GM06990 (cell line): ENCODE data around the gene DOCK4.

Experiments used
- DNase-seq: peaks from one replicate; pipeline ENCODE4 v3.0.0-alpha.2; 2011; ENCODE audit not compliant: insufficient read length; ENCODE audit errors: extremely low read depth
- H3K27me3 ChIP-seq: replicated peaks from 2 replicates; pipeline ENCODE4 v1.6.0; 2011; ENCODE audit warnings: low read length; ENCODE audit not compliant: control insufficient read depth, insufficient read depth
- H3K36me3 ChIP-seq: 2 replicates; pipeline ENCODE4 v1.5.1; 2011; ENCODE audit warnings: low read length; ENCODE audit not compliant: control insufficient read depth, insufficient read depth
- H3K4me3 ChIP-seq: replicated peaks from 2 replicates; pipeline ENCODE4 v1.5.1; 2011; ENCODE audit warnings: low read depth, mild to moderate bottlenecking, control low read depth, low read length
- TF ChIP-seq, protein P1 (sequence below): IDR thresholded peaks from 2 replicates; pipeline ENCODE4 v1.5.1; 2011; ENCODE audit warnings: low read length, control low read depth, mild to moderate bottlenecking, inconsistent platforms; ENCODE audit not compliant: insufficient read depth, poor library complexity, severe bottlenecking

DOCK4 gene

DNA sequence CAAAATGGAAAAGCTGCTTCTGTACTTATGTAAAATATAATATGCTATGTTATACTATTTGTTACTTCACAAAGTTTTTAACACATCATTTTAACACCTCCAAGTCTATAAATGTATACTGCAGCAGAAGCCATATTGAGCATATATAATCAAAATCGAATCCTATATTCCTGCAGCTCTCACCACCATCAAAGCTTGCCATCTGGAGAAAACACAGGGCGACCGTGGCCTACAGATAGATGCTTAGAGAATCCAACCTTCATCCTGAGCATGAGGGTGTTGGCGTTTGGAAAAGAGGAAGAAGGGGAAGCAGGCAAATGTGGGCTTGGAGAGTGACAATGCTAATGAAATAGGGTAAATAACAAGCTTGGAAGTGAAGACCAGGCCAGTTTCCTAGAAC is 385.2 kb downstream of the DOCK4 start:
- no peak for DNase-seq
- H3K4me3 ChIP-seq: no peak overlapping the region
- H3K27me3 ChIP-seq: no peaks in the 10 kb centered on the region
- no peaks in the 10 kb centered on the region for H3K36me3 ChIP-seq
- TF ChIP-seq, protein P1, sequence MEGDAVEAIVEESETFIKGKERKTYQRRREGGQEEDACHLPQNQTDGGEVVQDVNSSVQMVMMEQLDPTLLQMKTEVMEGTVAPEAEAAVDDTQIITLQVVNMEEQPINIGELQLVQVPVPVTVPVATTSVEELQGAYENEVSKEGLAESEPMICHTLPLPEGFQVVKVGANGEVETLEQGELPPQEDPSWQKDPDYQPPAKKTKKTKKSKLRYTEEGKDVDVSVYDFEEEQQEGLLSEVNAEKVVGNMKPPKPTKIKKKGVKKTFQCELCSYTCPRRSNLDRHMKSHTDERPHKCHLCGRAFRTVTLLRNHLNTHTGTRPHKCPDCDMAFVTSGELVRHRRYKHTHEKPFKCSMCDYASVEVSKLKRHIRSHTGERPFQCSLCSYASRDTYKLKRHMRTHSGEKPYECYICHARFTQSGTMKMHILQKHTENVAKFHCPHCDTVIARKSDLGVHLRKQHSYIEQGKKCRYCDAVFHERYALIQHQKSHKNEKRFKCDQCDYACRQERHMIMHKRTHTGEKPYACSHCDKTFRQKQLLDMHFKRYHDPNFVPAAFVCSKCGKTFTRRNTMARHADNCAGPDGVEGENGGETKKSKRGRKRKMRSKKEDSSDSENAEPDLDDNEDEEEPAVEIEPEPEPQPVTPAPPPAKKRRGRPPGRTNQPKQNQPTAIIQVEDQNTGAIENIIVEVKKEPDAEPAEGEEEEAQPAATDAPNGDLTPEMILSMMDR: no peak

DNA sequence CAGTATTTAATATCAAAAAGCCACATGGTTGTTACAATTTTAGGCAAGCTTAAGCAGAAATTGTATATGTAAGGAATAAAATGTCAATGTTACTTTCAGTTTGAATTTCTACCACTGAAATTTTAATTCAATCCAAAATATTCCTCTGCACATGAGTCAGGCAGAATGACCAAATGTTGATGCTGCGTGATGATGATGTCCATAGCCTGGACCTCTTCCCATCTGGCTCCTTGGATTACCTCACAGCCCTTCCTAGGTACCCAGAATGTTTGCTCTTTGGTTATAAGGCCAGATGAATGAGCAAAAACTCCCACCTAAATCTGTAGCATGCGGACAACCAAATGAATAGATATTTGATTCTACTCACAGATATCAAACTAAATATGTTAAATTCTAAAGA is 385.6 kb downstream of the DOCK4 start:
- DNase-seq: no peak
- no peaks in the 10 kb centered on the region for H3K27me3 ChIP-seq
- TF ChIP-seq, protein P1: no peak

DNA sequence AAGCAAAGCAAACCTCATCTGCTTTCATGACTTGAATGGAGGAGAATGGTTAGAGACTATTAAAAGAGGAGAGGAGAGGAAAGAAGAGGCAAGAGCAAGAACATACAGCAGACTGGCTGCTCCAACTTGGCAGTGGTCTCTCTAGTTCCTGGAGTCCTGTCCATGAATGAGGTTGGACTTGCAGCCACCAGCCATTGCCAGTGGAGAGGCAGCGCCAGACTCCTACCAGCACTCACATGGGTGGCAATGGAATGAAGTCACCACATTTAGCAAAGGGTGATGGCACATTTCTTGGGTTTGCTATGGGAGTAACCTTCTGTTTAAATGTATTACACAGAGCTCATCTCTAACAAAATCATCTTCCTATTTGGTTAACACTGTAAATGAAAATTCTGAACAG is 386.1 kb downstream of the DOCK4 start:
- TF ChIP-seq, protein P1: no peak
- no peak for DNase-seq
- H3K4me3 ChIP-seq: no peak overlapping the region
- H3K36me3 ChIP-seq: no peaks in the 10 kb centered on the region
- H3K27me3 ChIP-seq: no peaks in the 10 kb centered on the region

More for the DNA sequence above, 385.6 kb downstream of the DOCK4 start:
- Histone ChIP-seq H3K4me3 (no peak overlapping the region), H3K36me3 (no peaks in the 10 kb centered on the region)

DNA sequence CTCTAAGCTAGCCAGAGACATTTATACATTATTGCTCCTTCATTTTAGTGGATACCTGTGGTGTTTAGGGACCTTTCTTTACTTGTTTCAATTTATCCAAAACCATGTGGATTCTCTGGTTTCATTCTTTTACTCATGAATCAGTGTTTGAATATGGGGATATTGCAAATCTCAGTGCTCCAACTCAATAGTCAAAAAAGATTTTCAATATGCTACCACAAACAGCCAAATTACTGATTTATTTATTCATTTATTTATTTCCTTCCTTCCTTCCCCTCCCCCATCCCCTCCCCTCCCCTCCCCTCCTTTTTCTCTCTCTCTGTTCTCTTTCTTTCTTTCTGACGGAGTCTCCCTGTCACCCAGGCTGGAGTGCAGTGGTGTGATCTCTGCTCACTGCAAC is 390.8 kb downstream of the DOCK4 start:
- Histone ChIP-seq H3K4me3 (no peak overlapping the region), H3K27me3 (no peaks in the 10 kb centered on the region), H3K36me3 (no peaks in the 10 kb centered on the region)
- TF ChIP-seq, protein P1: no peak
- no peak for DNase-seq

DNA sequence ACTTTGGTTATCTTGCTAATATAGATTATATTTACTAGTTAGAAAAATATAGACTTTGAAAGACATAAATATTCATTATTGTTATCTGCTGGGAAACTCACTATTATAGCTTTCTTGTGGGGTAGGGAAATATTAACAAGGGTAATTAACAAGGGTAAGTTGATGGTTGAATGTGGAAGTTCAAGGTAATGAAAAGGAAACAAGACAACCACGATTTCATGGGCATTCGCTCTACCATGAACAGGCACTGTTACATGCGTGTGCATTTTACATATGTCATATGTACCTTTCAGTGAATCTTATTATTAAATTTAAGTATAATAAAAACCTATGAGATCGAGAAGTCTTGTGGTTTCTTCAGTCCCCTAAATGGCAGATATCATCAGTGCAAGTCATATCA is 392.9 kb downstream of the DOCK4 start:
- H3K36me3 ChIP-seq: no peaks in the 10 kb centered on the region
- H3K27me3 ChIP-seq: no peaks in the 10 kb centered on the region
- TF ChIP-seq, protein P1: no peak
- no peak for DNase-seq
- H3K4me3 ChIP-seq: no peak overlapping the region

DNA sequence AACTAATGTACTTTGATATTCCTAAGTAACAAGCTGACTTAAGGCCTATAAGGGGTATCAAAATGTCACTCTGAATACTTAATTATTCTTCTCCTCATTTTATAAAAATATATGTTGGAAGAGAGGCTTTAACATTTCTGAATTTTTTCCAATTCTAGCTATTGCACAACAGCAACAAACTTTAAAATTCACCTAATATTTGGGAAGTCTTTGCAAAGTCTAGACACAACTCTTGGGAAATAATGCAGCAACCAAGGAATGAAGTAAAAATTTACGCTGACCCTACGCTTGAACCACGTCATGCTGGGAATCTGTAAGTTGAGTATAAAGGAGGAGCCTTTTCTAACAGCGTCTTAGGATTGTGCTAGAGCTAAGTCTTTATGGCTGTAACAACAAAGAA is 400.0 kb downstream of the DOCK4 start:
- TF ChIP-seq, protein P1: no peak
- no peak overlapping the region for H3K4me3 ChIP-seq
- H3K27me3 ChIP-seq: no peaks in the 10 kb centered on the region
- no peaks in the 10 kb centered on the region for H3K36me3 ChIP-seq
- DNase-seq: no peak
